Occipital lobe (tissue), 2 donors: Measurements from ENCODE around the gene KCNJ2. TPM values are rescaled to one million over a fixed set of nuclear protein-coding genes. Genes with fewer than 3 reads are reported as not detected.

Experiments used
- DNase-seq: peaks from one replicate; lab custom pipeline; 2025; lab: John Stamatoyannopoulos, UW
- total RNA-seq: library from RNA; depleted of rRNA; stranded (reverse); fragments of >200 nt; gene quantifications from one replicate; pipeline ENCODE4 v1.2.3, GENCODE V29; 2014

Gene KCNJ2
- 10.3 TPM for total RNA-seq

DNA sequence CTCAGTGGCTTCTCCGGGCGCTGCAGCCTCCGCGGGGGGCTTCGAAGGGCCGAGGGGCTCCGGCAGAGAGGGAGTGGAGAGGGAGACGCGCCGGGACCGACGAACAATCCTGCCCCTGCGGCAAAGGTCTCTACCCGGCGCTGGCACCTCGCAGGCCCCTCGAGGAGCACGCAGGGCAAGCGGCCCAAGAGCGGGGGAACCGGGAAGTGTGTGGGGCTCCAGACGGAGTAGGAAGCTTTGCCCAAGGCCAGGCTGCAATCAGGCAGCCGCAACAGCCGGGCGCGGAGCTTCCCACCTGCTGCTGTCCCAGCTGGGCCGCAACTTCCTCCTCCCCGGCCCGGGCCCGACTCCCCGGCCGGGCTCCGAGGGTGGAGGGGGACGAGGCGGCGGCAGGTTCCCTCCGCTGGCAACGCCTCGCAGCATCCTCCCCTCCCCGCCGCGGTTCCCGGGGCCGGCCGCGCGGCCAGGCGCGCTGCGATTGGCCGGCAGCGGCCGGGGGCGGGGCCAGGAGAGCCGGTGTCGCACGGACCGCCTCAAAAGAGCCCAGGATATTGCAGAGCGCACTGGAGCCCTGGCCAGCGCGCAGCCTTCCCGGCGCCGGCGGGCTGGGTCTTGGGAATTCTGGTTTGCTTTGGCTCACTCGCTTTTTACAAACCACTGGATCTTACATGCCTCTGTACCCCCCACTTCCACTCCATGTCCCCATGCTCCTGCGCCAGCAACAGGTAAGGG, at the start of gene KCNJ2:
Gene KCNJ2, plus strand, starts transcription at position 556 of the 732 bp plus-strand sequence. CDS start 5,508 bp downstream, outside the sequence.
- DNase-seq = peak; percentile 89

DNA sequence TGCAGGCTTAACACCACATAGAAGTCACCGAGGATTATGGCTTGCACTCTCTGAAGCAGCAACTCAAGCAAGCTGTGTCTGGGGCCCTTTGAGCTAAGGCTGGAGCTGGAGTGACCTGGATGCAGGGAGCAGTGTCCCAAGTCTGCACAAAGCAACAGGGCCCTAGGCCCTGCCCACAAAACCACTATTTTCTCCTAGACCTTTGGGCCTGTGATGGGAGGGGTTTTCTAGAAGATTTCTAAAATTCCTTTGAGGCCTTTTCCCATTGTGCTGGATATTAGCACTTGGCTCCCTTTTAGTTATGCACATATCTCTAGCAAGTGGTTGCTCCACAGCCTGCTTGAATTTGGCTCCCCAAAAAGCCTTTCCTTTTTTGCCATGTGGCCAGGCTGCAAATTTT, 49.8 kb upstream of the KCNJ2 start:
- no peak for DNase-seq

DNA sequence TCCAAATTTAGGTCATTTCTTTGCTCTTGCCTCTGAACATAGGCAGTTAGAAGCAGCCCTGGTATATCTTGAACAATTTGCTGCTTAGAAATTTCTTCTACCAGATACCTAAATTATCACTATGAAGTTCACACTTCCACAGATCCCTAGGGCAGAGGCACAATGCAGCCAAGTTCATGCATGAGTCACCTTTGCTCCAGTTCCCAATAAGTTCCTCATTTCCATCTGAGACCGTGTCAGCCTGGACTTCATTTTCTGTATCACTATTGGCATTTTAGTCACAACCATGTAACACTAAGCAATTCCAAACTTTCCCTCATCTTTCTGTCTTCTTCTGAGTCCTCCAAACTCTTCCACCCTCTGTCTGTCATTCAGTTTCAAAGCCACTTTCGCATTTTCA, 49.3 kb upstream of the KCNJ2 start:
- DNase-seq = no peak

DNA sequence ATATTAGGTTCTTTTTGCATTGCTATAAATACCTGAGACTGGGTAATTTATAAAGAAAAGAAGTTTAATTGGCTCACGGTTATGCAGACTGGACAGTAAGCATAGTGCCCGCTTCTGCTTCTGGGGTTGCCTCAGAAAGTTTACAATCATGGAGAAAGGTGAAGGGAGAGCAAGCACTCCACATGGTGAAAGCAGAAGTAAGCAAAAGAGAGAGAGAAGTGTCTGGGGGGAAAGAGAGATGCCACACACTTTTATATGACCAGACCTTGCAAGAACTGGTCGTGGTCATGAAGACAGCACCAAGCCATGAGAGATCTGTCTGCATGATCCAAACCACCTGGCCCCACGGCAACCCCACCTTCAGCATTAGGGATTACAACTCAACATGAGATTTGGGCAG, 48.9 kb upstream of the KCNJ2 start:
- DNase-seq = no peak

DNA sequence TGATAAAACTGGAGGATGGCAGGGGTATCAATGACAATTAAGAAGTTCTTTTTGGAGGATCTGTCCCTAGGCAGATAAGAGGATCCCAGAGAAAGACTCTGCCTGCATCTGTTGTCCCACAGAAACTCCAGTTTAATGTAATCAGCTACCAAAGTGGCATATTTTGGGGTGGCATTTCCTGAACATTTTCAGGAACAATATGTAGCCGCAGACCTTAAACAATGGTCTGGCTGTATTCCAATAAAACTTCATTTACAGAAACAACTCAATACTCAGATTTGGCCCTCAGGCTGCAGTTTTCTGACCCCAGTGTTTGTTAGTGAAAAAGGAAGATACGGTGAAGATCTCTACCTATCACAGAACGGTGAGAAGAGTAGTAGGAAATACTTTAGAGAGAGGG, 48.2 kb upstream of the KCNJ2 start:
- DNase-seq = no peak

DNA sequence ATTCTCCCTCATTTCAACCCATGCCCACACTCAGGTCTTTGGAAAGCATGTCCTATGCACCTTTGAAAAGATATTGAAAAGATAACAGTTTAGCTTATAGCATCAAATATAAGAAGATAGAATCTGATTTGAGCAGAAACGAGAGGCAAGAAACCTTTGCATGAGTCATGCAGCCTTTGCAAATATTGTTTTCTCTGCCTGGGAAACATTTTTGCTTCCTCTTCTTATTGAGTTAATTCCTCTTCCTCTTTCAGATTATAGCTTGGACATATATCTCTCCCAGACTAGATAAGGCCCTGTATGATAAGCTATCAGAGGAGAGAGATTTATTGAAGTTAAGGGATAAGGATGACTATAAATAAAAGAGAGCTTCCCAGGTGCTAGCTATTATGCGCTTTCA, 46.1 kb upstream of the KCNJ2 start:
- no peak for DNase-seq

DNA sequence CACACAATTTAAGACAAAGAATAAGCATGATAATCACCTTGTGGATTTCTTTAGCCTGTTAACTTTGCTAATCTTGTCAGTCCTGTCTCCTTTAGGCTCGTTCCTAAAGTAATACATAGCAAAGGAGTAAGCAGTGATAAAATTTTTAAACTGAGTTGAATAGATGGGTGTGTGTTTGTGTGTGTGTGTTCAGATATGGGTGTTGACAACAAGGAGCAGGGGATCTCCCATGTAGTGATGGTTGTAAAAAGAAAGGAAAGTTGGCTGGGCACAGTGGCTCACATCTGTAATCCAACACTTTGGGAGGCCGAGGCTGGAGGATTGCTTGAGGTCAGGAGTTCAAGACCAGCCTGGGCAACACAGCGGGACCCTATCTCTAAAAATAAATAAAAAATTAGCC, 44.6 kb upstream of the KCNJ2 start:
- DNase-seq = no peak

DNA sequence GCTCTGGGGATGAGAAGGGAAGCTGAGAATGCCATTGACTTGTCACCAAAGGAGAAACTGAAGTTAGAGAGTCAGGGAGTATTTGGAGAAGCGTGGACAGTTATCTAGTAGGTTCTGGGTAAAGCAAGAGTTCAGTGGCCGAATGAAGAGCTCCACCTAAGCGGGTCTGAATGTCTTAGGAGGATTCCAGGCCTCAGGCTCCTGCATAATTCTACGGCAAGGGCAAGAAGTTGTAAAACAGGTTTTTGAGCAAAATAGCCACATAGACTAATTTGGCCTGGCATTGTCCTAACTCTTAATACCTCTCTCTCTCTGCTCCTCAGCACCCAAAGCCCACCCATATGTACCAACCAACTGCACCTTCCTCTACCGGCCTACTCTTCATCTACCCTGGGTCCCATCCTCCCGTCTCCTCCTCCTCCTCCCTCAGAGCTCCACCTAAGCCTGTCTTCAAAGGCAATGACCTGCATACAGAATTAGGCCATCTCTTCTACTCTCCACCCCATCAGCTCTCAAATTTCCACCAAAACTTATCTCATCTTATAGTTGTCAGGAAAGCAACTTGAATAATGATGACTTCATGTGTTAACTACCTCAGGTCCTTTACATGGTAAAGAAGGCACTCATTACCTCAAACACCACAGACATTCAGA, 42.0 kb upstream of the KCNJ2 start:
- no peak for DNase-seq

DNA sequence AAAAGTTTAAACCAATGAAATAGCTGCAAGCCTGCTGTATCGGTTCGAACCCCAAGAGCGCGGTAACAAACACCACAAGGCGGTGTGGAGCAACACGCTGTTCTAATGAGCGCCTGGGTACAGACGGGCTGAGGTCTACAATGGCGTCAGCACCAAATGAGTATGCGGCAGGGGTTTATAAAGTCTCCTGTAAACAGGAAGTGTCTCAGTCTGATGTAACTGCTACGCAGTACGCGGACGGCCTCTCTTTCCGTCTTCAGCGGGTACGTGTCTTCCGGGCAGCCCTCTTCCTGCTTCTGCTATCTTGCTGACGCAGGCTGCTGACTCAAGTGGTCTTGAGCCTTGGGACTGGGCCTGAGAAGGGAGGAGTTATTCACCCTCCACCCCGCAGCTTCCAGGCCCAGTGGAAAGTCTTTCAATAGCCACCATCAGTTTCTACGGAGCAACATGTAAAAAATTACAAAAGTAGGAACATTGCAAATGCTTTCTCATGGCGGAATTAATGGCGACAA, 40.5 kb upstream of the KCNJ2 start:
- no peak for DNase-seq

DNA sequence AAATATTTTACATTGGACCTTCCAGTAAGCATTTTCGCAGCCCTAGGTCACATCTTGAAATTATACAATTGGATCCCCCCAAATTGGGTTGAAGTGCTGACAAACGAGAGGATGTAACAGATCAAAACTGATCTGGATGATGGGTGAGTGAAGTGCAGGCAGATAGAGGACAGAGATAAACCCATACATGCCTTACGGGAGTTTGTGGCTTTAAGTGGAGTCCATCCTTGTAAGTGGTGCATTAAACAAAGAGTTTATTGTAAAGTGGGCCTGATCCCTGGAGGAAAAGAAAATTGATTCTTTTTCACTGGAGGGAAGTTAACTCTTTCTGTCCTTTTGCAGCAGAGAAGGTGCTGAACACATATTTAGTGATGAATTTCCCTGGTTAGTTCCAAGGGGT, 39.0 kb upstream of the KCNJ2 start:
- no peak for DNase-seq

DNA sequence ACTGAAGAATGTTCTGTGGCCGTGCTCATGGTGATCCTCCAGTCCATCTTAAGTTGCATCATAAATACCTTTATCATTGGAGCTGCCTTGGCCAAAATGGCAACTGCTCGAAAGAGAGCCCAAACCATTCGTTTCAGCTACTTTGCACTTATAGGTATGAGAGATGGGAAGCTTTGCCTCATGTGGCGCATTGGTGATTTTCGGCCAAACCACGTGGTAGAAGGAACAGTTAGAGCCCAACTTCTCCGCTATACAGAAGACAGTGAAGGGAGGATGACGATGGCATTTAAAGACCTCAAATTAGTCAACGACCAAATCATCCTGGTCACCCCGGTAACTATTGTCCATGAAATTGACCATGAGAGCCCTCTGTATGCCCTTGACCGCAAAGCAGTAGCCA, 36.8 kb upstream of the KCNJ2 start:
- no peak for DNase-seq

DNA sequence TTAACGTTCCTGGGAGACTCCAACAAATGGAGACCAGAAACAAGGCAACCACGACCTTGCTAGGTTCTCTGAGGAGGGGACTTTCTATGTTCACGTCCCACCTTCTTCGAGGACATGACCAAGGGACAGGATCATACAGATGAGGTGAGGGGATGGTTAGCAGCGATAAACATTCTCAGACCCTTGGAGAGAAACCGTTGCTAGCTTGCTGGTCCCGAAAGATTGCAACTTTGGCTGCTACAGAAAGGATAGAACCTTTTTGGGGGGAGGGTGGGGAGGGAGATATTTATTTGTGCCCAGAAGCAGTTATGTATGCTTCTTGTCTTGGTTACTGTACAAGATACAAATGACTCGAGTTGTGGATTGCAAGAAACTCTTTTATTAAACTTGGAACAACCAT, 35.3 kb upstream of the KCNJ2 start:
- DNase-seq = no peak

DNA sequence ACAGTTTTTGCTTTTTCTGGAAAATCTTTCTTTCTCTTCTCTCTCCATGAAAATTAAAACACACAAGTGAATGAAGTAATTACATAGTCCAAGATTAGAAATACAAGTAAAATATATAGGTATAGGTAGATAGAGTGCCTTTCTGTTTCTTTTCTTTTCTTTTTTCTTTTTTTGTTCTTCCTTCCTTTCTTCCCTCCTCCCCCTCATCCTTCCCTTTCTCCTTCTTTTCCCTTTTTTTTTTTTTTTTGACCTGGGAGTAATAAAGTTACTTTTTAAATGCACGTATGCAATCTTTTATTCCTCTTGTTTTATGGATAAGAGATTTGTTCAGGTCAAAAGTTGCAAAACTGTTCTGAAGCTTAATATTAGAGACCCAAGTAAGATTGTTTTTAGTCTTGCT, 34.6 kb upstream of the KCNJ2 start:
- DNase-seq = no peak

DNA sequence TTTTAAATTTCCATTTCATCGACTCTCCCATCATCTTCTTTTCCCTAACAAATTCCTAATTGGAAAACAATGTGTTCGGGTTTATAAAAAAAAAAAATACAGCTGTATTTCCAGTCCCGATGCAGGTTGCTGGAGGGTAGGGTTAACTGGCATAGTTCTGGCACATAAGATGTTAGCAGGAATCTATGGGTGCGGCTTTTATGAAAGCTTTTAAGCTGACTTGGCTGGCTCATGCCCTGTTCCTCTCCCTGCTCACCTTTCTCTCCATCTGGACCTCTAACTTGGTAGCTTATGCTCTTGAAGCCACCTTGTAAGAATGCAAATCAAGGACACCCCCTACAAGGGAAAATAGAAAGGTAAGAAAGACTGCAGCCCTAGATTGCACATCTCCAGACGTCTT, 33.2 kb upstream of the KCNJ2 start:
- DNase-seq = no peak

DNA sequence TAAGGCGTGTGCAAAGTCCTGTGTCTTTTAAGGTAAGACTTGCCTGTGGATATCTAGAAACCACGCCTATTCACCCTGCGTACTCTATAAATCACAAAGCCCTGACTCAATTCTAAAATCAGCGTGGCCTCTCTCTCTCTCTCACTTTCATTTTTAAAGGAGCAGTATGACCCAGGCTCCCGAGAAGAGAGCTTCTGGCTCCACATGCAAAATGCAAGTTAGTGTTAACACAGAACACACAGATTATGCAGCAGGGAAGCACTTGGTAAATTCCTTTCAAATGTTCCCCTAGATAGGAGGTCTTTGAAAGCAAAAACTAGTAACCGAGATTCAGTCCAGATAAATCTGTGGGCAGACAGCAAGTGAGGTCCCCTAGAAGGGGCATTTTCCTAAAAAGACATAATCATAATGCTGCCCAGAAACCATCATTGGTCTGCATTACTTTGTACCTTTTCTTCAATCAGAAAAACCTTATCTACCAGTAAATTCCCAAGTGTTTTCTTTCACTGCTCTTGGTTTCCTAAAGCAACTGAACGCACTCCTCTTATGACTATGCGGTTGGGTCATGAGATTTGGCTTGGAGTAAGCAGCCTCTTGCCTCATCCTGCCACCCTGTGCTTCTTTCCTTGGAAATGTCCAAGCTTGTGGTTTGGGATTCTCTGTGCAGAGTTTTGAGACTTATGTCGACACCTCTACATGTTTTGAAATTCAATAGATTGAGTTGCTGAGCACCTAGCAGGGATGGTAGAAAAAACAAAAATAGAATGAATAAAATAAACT, 31.7 kb upstream of the KCNJ2 start:
- DNase-seq = peak; percentile 3

DNA sequence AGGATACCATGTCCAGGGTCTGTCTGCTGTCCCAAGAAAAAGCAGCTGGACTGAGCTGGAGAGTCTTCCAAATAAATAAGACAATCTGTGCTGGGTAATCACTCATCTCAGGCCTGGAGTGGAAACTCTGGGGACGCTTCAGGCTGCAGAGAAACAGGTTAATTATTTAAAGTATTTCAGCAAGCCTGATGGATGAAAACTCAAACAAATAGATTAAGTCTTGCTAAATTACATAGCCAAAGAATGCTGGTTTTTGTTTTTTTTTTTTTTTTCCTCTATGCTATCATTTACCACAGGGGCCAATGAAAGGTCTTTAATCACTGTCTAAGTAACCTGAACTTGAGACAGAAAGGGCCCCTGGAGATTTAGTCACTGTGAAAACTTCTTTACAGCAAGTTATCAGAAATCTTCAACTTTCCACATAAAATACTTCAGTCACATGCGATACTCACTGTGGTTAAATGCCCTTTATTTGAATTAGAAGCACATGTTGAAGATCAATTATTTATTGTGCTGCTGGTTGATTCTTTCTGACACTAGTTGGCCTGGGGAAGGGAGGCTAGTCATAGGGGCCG, 31.0 kb upstream of the KCNJ2 start:
- no peak for DNase-seq

DNA sequence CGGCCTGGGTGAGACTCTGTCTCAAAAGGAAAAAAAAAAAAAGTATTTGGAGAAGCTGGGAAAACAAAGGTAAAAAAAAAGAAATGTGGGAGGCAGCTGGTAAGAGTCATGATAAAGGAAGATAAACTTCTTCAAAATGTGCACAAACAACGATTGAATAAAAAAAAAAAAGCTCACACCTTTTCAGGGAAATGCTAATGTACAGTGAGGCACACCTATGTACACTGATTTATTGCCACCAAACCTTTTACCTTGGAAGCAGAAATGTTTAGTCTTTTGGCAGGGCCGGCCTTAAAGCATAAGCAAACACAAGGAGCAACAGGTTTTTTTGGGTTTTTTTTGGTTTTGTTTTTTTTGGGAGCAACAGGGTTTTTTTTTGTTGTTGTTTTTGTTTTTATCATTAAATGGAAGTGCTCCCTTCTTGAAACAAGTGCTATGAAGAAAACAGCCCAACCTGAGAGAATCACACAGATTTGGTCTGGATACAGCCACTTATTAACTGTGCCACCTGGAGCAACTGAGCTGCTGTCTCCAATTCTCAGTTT, 29.8 kb upstream of the KCNJ2 start:
- no peak for DNase-seq

DNA sequence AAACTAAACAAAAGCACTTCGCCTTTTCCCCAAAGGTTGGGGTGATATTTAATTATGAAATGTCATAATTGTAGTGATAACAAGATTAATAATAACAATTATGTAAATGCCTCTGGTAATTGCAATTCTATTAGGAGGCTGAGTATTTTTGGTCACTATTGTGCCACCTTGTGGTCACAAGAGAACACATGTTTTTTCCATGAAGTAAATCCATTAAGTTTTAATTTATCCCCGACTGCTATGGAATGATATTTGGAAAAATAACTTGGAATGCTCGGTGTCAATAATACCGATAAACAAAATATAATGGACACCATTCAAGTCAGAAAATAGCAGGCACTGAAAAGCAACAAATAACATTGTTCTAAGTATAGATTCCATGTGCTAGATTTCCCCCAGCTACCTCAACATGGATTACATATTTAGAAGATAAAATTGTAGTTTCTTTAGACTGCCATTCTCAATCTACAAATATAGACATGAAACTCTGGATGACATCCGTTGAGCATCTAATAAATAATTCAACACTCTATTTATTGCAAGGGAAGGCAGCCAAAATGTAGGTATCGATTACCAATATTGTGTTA, 25.0 kb upstream of the KCNJ2 start:
- DNase-seq = no peak

DNA sequence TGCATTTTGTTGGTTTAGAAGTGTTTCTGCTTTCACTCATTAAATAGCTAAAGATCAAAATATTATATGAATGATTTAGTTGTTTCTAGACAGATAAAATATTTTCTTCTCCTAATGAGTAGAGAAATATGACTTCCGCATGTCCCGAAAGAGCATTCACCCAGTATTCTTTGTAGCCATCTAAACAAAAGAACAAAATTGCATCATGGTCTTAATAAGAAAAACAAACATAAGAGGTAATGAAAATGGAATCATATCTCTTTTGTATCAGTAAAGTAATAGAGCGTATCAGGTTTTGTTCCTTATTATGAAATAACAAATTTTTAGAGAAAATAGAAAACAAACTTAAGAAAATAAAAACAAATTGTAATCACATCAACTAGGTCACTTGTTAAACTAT, 16.1 kb upstream of the KCNJ2 start:
- DNase-seq = no peak

DNA sequence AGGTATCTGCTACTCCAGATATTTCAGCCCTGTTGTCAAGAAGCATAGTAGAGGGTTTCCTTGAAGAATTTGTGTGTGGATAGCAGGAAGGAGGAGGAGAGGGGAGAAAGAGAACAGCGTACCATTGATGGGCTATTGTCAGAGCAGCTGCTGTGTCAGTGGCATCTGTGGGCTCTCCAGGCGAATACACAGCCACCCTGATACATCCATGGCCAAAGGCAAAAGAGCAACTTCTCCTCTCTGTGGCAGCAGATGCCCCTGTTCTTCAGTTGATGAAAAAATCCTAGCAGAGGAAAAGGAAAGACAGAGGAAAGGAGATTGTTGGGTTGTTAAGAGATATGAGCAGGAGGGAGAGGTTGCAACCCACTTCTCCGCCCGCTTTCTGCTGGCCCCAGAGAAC, 12.2 kb upstream of the KCNJ2 start:
- DNase-seq = no peak

DNA sequence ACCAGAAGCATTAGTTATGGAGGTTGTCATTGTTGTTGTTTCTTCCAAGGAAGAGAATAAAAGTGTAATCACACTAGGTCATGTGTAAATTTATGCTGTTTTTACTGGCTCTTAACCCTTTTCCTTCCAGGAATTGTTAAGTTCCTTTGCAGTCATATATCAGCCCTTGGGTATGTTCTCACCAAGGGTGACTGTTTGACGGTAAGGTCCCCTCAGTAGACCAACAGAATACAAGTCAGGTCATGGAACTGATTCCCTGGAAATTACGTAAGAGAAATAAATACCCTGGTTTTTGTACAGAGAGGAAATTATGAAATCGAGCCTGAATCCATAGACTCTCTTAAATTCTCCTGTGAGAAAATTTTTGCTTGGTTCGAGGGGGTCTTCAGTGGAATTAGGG, 11.2 kb upstream of the KCNJ2 start:
- no peak for DNase-seq
